ENCODE results near the gene RTL1. TPM values are rescaled to one million over a fixed set of nuclear protein-coding genes. Genes with fewer than 3 reads are reported as not detected.

RTL1 gene
- total and polyA plus RNA-seq, 2 of the 8 experiments (the other 6 are each of a cell fraction or from before 2014, with no cell fraction given) = not detected

GRCh38 chr14:100903672-100904185, at the start of gene RTL1 (continued):
- no peak for TF ChIP-seq CHD2 (IDR thresholded peaks at IDR 0.05; ENCODE audit: low read length)
- TF ChIP-seq TAF1 (IDR thresholded peaks at IDR 0.05; ENCODE audit: low read depth, low read length) = no peak

All from H1 (cell line).